HG03060 (cell line): Measurements from ENCODE around the gene TOMM34.

Experiments
- ATAC-seq: cut with Tn5 transposase; IDR thresholded peaks from one replicate; pipeline ENCODE4 v1.9.1; 2021; ENCODE audit warnings: low read depth, moderate number of reproducible peaks; ENCODE audit not compliant: unreplicated experiment

TOMM34 gene

DNA sequence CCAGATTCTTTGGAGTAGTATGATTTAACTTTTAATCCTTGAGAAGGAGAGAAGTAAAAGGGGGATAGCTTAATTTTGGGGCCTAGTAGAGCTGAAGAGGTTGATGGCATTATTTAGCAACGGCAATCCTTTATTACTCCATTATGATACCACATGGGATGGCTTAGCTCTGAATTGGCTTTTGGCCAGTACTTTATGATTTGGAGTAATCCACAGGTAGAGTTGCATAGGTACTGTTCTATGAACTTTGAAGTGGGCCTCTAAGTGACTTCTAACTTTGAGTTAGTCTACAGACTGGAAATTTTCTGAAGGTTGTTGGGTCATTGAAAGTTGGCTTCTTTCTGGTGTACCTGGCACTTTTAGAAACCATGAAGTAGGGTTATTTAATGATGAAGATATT, 63.1 kb downstream of the TOMM34 start:
- no peak for ATAC-seq

DNA sequence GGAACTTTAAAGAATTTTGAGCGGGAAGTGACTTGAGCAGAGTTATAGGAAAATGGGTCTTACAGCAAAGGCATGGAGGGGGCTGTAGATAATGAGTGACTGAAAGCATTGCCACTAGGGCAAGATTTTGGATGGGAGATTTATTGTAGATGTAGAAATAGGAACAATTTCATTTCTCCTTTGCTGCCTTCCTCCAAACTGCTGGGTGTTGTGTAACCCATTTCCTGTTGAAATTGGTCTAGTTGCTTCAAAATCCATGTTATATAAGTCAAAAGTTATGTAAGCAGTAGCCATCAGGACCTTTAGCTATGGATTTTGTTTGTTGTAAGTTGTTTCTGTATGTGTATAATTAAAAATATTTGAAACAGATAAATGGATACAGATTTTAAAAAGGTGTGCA, 63.6 kb downstream of the TOMM34 start:
- ATAC-seq = no peak

DNA sequence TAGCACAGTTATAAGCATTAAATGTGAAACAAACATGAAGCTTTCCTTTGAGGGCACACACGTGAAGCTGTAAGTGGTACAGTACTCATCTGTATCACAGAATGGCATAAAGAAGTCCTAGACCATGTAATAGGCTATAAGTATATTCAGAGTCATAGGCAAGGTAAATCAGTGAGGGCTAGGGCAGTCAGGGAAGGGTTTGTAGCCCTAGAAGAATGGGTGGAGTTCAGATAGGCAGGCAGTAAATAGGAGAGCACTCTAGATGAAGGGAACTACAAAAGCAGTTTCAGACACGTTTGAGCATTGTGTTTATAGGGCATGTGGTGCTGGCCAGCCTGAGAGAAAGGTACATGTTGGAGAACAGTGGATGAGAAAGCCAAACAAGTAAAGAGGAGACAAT, 65.2 kb downstream of the TOMM34 start:
- no peak for ATAC-seq
